Caki2 (cell line): ENCODE data around the gene SLC22A5. TPM values are rescaled to one million over a fixed set of nuclear protein-coding genes. Genes with fewer than 3 reads are reported as not detected.

Experiments
- DNase-seq: peaks from one replicate; pipeline ENCODE4 v3.0.0-alpha.2; 2015; ENCODE audit warnings: low read depth
- in situ Hi-C: cut with HindIII; loops from 2 replicates; pipeline ENCODE4 v1.10.0; 2016; ENCODE audit warnings: low sequenced_read_pairs, low pct_unique_long_range_greater_than_20kb, mixed read lengths
- total RNA-seq: library from RNA; depleted of rRNA; stranded (reverse); fragments of >200 nt; shearing (Covaris generic); gene quantifications from 2 replicates; pipeline ENCODE4 v1.2.3, GENCODE V29; 2014; ENCODE audit warnings: low replicate concordance

The SLC22A5 gene
- total RNA-seq, 1 experiment from 2014 or later, result 36.8 TPM

- in situ Hi-C loops, result no loop called here
- no peak for DNase-seq
Observed at GRCh38 chr5:132362086-132362485, 7.4 kb upstream of the SLC22A5 start.

- peak; percentile 65 for DNase-seq
- in situ Hi-C loops, result no loop called here
Observed at GRCh38 chr5:132363431-132364112, 5.9 kb upstream of the SLC22A5 start.

- no peak for DNase-seq
- in situ Hi-C loops, result no loop called here
Observed at GRCh38 chr5:132364319-132364718, 5.2 kb upstream of the SLC22A5 start.

GRCh38 chr5:132365213-132365612, 4.3 kb upstream of the SLC22A5 start:
- in situ Hi-C loops, result no loop called here
- DNase-seq, result peak; percentile 72

GRCh38 chr5:132368186-132368585, 1.3 kb upstream of the SLC22A5 start:
- in situ Hi-C loops, result no loop called here
- DNase-seq, result no peak

- in situ Hi-C loops, result no loop called here
- DNase-seq, result no peak
Observed at GRCh38 chr5:132369007-132369473, 470 bp upstream of the SLC22A5 start.

DNA sequence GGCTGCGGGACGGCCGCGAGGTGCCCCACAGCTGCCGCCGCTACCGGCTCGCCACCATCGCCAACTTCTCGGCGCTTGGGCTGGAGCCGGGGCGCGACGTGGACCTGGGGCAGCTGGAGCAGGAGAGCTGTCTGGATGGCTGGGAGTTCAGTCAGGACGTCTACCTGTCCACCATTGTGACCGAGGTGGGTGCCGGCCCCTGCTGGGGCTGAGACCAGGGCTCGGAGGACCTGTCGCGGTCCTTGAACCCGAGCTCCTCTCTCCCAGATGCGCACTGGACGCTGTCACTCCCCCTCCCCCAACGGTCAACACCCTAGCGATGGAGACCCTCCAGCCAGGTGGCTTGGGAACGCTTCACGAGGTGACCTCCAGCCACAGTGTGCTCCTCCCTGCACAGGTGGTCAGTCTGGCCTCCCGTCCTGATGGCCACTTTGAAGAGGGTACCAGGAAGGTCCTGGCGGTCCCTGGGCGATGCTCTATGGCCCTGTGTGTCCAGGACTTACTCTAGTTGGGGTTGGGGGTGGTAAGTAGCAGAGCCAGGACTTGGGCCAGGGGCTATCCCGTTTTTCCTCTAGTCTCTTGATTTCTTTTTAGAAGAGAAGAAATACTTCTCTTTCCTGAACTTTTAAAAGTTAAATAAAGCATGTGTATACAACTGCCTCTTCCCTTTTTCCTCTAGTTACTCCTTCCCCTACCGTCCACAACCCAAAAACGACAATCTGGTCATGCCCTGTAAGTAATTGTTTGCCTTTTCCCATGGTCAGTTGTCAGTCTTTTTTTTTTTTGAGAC, 866 bp downstream of the SLC22A5 start:
- in situ Hi-C loops, result no loop called here
- no peak for DNase-seq

GRCh38 chr5:132370971-132371602, 1.6 kb downstream of the SLC22A5 start:
- DNase-seq, result no peak
- in situ Hi-C loops, result no loop called here

DNA sequence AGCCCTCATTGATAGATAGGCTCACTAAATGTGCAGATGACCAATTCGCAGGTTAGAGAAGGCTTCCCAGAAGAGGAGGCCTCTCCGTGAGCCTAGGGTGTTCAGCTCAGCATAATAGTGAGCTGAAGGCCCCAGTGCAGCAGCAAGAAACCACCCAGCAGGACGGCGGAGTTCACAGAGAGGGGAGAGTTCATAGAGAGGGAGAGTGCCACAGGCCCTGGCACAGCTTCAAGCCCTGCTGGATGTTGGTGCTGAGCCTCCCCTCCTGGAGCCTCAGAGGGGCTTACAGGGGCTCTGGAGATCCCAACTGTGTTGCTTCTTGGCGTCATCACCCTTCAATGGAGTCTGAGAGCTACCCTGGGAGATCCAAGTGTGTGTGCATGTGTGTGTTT, 2.1 kb downstream of the SLC22A5 start:
- in situ Hi-C loops, result no loop called here

DNA sequence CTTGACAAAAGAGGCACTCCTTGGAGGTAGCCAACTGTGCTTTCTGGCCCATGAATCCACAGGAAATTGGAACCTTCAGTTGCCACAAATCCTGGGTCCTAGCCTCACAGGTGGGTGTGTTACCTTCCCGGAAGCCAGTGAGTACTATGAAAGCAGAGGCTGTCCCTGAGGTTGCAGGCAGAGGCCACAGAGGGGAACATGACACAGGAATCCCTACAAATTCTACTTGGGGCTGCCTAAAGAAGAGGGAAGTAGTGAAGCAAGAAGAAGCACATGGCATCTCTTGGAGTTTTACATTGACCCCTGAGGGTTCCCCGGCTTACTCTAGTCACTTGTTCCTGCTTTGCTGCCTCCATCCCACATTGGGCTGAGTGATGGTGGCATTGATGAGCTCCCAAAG, 2.6 kb downstream of the SLC22A5 start:
- in situ Hi-C loops, result no loop called here
- DNase-seq, result no peak

More for the DNA sequence above, 2.1 kb downstream of the SLC22A5 start:
- DNase-seq, result no peak

- no peak for DNase-seq
- in situ Hi-C loops, result no loop called here
Observed at GRCh38 chr5:132372542-132372941, 3.0 kb downstream of the SLC22A5 start.

DNA sequence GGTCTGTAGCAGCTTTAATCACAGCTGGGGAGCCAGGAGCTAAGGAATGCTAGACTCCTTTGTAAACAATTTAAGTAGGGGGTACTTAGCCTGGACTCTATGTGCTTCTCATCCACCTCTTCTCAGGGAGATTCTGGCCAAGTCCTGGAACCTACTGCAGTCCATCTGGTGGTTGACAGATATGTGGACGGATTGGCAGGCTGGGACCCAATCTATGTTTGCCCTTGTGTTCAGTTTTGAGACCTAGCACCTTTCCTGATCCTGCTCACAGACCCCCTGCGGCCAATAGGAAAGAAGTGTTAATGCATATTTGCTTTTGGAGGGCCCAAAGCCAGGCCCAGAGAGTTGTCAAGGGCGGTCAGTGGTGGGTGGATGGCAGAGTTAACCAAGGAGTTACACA, 6.4 kb downstream of the SLC22A5 start:
- DNase-seq, result no peak
- in situ Hi-C loops, result loop anchor here (25.0 kb wide), 1 partner anchor 111 kb away; the partner anchor contains the start of gene IRF1

DNA sequence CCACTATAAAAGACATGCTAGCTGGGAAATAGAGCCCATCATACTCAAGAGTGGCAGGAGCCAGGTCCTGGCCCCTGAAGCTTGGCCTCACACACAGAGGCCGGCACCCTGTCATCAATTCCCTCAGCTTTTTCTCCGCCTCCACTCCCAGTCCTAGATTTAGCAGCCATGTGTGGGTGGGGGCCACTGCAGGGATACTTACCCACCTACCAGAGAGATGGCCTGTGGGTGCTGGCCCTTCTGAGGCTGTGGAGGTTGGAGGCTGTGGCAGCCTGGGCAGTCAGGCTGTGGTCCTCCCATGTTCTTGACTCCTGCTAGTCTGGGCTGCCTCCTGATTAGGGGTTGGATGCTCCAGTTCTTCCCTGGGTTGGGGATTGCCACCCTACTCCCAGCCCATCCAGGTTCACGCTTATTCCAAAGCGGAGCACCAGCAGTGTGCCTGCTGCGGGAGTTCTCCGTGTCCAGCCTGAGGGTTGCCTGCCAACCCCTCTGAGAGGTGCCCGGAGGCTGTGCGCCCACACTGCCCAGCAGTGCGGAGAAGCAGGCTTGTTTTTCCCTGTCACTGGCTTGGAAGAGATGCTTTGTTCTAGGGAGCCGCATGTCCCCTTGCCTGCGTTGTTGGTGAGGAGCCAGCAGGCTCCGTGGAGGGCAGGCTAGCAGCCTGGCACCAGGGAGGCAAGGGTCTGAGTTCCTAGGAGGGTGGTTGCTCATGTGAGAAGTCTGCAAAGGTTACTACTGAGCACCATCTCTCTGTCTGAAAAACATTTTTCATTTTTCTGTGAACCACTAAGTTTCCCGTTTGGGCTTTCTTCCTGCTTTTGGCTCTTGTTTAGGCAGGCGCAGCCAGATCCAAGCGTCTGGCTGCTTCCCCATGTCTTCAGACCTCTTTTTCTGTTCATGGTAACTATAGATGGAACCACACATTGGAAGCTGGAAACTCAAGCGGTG, 7.5 kb downstream of the SLC22A5 start:
- in situ Hi-C loops, result loop anchor here (25.0 kb wide), 1 partner anchor 110 kb away; the partner anchor contains the start of gene IRF1
- DNase-seq, result no peak

DNA sequence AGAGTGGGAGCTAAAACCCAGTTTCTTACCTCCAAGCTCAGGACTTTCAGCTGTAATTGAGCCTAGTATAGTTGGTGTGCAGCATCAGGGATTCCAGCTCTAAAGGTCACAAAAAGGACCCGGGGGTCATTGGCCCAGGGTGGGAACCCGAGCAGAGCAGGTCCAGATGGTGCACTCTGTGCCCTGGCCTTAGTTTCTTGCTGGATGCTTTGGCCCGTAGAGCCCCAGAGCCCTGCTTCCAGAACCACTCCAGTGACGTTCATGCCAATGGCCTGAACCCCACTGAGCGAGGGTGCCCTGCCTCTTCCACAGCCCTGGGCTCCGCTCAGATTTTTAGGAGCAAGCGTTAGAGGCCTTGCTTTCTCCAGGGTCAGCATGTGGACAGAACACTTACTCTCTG, 8.2 kb downstream of the SLC22A5 start:
- in situ Hi-C loops, result loop anchor here (25.0 kb wide), 1 partner anchor 110 kb away; the partner anchor contains the start of gene IRF1
- DNase-seq, result no peak

DNA sequence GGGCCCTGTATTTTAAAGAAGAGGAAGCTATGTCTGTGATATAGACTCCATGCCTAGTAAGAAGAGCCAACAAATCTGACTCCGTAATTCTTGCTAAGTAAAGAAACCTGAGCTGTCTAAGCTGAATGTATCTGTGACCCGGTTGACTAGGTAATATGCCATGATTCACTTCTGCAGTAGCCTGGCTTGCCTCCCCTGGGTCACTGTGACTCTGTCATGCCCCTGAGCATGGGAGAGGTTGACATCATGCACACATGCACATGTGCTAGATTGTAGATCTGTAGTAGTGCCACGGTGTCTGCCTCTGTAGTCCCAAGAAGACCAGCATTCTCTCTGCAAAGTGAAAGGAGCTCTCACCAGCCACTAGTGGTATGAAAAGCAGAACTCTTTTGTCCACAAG, 9.1 kb downstream of the SLC22A5 start:
- peak; percentile 47 for DNase-seq
- in situ Hi-C loops, result loop anchor here (25.0 kb wide), 1 partner anchor 109 kb away; the partner anchor contains the start of gene IRF1

DNA sequence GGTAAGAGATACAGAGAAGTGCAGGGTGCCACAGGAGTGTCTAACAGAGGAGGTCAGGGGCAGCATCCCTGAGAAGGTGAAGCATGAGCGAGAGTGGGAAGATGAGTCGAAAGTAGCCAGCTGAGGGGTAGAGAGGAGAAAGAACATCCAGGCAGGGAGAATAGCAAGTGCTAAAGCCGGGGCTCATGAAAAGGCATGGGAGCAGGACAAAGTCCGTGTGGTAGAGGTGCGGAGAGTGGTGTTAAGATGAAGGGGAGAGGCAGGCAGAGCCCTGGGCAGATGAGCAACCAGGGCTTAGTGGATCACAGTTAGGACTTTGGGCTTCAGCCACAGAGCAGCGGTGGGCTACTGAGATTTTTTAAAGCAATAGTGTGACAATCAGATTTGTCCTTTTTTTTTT, 10.5 kb downstream of the SLC22A5 start:
- in situ Hi-C loops, result loop anchor here (25.0 kb wide), 1 partner anchor 107 kb away; the partner anchor contains the start of gene IRF1
- DNase-seq, result no peak

- no peak for DNase-seq
- in situ Hi-C loops, result loop anchor here (25.0 kb wide), 1 partner anchor 107 kb away; the partner anchor contains the start of gene IRF1
Observed at GRCh38 chr5:132380741-132381140, 11.2 kb downstream of the SLC22A5 start.

- DNase-seq, result no peak
- in situ Hi-C loops, result loop anchor here (25.0 kb wide), 1 partner anchor 106 kb away; the partner anchor contains the start of gene IRF1
Observed at GRCh38 chr5:132381614-132382013, 12.1 kb downstream of the SLC22A5 start.
